OCI-LY7 (cell line): ENCODE measurements around the gene ARHGAP24.

Experiments
- EZH2phosphoT487 ChIP-seq: fragments of 200-600 bp; sonication (generic); IDR thresholded peaks from 2 replicates; pipeline ENCODE4 v1.6.1; 2018; ENCODE audit warnings: low read depth, borderline replicate concordance, mild to moderate bottlenecking, mixed run types, antibody characterized with exemption, low read length, moderate library complexity, mixed read lengths
- TF ChIP-seq, protein P1 (sequence below): fragments of 200-600 bp; sonication (generic); conservative IDR thresholded peaks from 2 replicates; pipeline ENCODE4 v1.5.1; 2014; ENCODE audit warnings: mild to moderate bottlenecking, antibody characterized with exemption, low read length, moderate library complexity, mixed read lengths

DNA sequence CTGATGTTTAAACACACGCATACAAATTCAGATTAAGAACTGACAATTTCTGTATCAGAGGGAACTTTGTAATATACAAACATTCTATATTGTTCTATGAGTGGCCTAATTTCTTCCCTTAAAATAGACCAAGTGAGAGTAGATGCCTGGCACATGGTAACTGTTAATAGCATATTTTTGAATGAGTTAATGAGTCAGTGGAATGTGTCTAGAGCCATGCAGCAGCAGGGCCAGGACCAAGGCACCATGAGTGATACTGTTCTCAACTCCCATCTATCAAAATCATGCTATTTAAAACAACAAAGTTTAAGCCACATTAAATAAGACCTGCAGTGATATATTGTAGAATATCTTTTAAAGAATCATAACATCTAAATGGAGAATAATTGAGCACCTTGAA lies 98.3 kb downstream of the ARHGAP24 start:
- no peak for TF ChIP-seq EZH2phosphoT487
- TF ChIP-seq, protein P1, sequence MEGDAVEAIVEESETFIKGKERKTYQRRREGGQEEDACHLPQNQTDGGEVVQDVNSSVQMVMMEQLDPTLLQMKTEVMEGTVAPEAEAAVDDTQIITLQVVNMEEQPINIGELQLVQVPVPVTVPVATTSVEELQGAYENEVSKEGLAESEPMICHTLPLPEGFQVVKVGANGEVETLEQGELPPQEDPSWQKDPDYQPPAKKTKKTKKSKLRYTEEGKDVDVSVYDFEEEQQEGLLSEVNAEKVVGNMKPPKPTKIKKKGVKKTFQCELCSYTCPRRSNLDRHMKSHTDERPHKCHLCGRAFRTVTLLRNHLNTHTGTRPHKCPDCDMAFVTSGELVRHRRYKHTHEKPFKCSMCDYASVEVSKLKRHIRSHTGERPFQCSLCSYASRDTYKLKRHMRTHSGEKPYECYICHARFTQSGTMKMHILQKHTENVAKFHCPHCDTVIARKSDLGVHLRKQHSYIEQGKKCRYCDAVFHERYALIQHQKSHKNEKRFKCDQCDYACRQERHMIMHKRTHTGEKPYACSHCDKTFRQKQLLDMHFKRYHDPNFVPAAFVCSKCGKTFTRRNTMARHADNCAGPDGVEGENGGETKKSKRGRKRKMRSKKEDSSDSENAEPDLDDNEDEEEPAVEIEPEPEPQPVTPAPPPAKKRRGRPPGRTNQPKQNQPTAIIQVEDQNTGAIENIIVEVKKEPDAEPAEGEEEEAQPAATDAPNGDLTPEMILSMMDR: no peak
